MM.1S (cell line): ENCODE data around the gene OSER1.

ENCODE experiments used
- DNase-seq: peaks from one replicate; pipeline ENCODE4 v3.0.0-alpha.2; 2015
- H2AFZ ChIP-seq: fragments of 300-600 bp; sonication (generic); 2 replicates; pipeline ENCODE4 v1.6.0; 2016; ENCODE audit warnings: antibody characterized with exemption, low read length
- H3F3A ChIP-seq: fragments of 300-600 bp; sonication (generic); 2 replicates; pipeline ENCODE4 v1.6.1; 2016; ENCODE audit warnings: mild to moderate bottlenecking, antibody characterized with exemption, low read length, moderate library complexity, mixed read lengths; ENCODE audit not compliant: insufficient read depth
- H3K27ac ChIP-seq: fragments of 300-600 bp; sonication (generic); 2 replicates; pipeline ENCODE4 v1.5.1; 2016; ENCODE audit warnings: mild to moderate bottlenecking, low read length
- H3K27me3 ChIP-seq: fragments of 300-600 bp; sonication (generic); replicated peaks from 2 replicates; pipeline ENCODE4 v1.6.0; 2016; ENCODE audit warnings: low read length; ENCODE audit not compliant: insufficient read depth
- H3K36me3 ChIP-seq: fragments of 300-600 bp; sonication (generic); replicated peaks from 2 replicates; pipeline ENCODE4 v1.6.1; 2016; ENCODE audit warnings: mild to moderate bottlenecking, low read length, mixed read lengths; ENCODE audit not compliant: insufficient read depth
- H3K4me1 ChIP-seq: fragments of 300-600 bp; sonication (generic); 2 replicates; pipeline ENCODE4 v1.6.1; 2016; ENCODE audit warnings: low read length, mixed read lengths
- H3K4me2 ChIP-seq: fragments of 300-600 bp; sonication (generic); 2 replicates; pipeline ENCODE4 v1.6.0; 2016; ENCODE audit warnings: low read depth, low read length
- H3K4me3 ChIP-seq: fragments of 300-600 bp; sonication (generic); 2 replicates; pipeline ENCODE4 v1.5.1; 2016; ENCODE audit warnings: low read length, mixed read lengths
- H3K79me2 ChIP-seq: fragments of 300-600 bp; sonication (generic); 2 replicates; pipeline ENCODE4 v1.6.1; 2016; ENCODE audit warnings: mixed run types, low read length, mixed read lengths
- H3K9ac ChIP-seq: fragments of 300-600 bp; sonication (generic); 2 replicates; pipeline ENCODE4 v1.6.1; 2016; ENCODE audit warnings: low read length, mixed read lengths
- H3K9me2 ChIP-seq: fragments of 300-600 bp; sonication (generic); replicated peaks from 2 replicates; pipeline ENCODE4 v1.6.1; 2016; ENCODE audit warnings: mild to moderate bottlenecking, low read length, mixed read lengths; ENCODE audit not compliant: insufficient read depth
- H3K9me3 ChIP-seq: fragments of 300-600 bp; sonication (generic); replicated peaks from 2 replicates; pipeline ENCODE4 v1.6.1; 2016; ENCODE audit warnings: mild to moderate bottlenecking, low read length, mixed read lengths; ENCODE audit not compliant: insufficient read depth
- H4K20me1 ChIP-seq: fragments of 300-600 bp; sonication (generic); 2 replicates; pipeline ENCODE4 v1.6.1; 2016; ENCODE audit warnings: mild to moderate bottlenecking, low read length, moderate library complexity, mixed read lengths; ENCODE audit not compliant: insufficient read depth
- CTCF ChIP-seq: fragments of 300-600 bp; sonication (generic); IDR thresholded peaks from 2 replicates; pipeline ENCODE4 v1.5.1; 2016; ENCODE audit warnings: antibody characterized with exemption, low read length, mixed read lengths
- EZH2 ChIP-seq: fragments of 300-600 bp; sonication (generic); optimal IDR thresholded peaks from 2 replicates; pipeline ENCODE3; 2017; ENCODE audit warnings: low read depth, mild to moderate bottlenecking, antibody characterized with exemption, low read length, mixed read lengths
- EZH2phosphoT487 ChIP-seq: fragments of 300-600 bp; sonication (generic); IDR thresholded peaks from 2 replicates; pipeline ENCODE4 v1.6.1; 2018; ENCODE audit warnings: antibody characterized with exemption, low read length

OSER1 gene

GRCh38 chr20:44208770-44209169, 1.8 kb downstream of the OSER1 start:
- Histone ChIP-seq H3K27ac (no peak overlapping the region), H3K4me2 (peak overlapping the region; percentile 86), H3K27me3 (no peaks in the 10 kb centered on the region), H3K9me2 (no peaks in the 10 kb centered on the region), H3K36me3 (0 out of 2 replicates have a peak, but pooled peaks cover 2% of the 10 kb centered on the region), H3F3A (peaks cover 12% of the 10 kb centered on the region), H3K4me1 (peaks cover 14% of the 10 kb centered on the region; the same call in 1 of the 2 replicates), H2AFZ (no peak overlapping the region), H3K79me2 (peaks cover 72% of the 10 kb centered on the region), H3K4me3 (peak overlapping the region; percentile 95), H3K9me3 (no peaks in the 10 kb centered on the region), H3K9ac (peak overlapping the region; percentile 96; the same call in 1 of the 2 replicates), H4K20me1 (peaks cover 16% of the 10 kb centered on the region)
- no peak for DNase-seq
- TF ChIP-seq EZH2phosphoT487 (no peak), CTCF (no peak), EZH2 (no peak)

- H3K9me2 ChIP-seq: no peaks in the 10 kb centered on the region
- H3K9ac ChIP-seq: no peak overlapping the region
- no peaks in the 10 kb centered on the region for H3K9me3 ChIP-seq
- H3F3A ChIP-seq: peaks cover 12% of the 10 kb centered on the region
- H3K27ac ChIP-seq: no peak overlapping the region
- H4K20me1 ChIP-seq: peaks cover 16% of the 10 kb centered on the region
- peak overlapping the region; percentile 86 for H3K4me2 ChIP-seq
- no peak for DNase-seq
- peaks cover 14% of the 10 kb centered on the region; the same call in 1 of the 2 replicates for H3K4me1 ChIP-seq
- TF ChIP-seq EZH2 (no peak), EZH2phosphoT487 (no peak), CTCF (no peak)
- H3K4me3 ChIP-seq: no peak overlapping the region
- no peak overlapping the region for H2AFZ ChIP-seq
- H3K79me2 ChIP-seq: peaks cover 78% of the 10 kb centered on the region
- H3K36me3 ChIP-seq: 0 out of 2 replicates have a peak, but pooled peaks cover 2% of the 10 kb centered on the region
- no peaks in the 10 kb centered on the region for H3K27me3 ChIP-seq
Observed at GRCh38 chr20:44208165-44208564, 2.4 kb downstream of the OSER1 start.

- no peaks in the 10 kb centered on the region for H3K9me2 ChIP-seq
- TF ChIP-seq EZH2: no peak
- TF ChIP-seq EZH2phosphoT487: no peak
- TF ChIP-seq CTCF: no peak
- H3K27ac ChIP-seq: no peak overlapping the region
- DNase-seq: no peak
- no peak overlapping the region for H3K4me3 ChIP-seq
- H3K9ac ChIP-seq: no peak overlapping the region
- no peak overlapping the region for H2AFZ ChIP-seq
- peaks cover 14% of the 10 kb centered on the region; the same call in 1 of the 2 replicates for H3K4me1 ChIP-seq
- peaks cover 16% of the 10 kb centered on the region for H4K20me1 ChIP-seq
- H3F3A ChIP-seq: peaks cover 12% of the 10 kb centered on the region
- no peaks in the 10 kb centered on the region for H3K9me3 ChIP-seq
- H3K4me2 ChIP-seq: no peak overlapping the region
- H3K79me2 ChIP-seq: peaks cover 87% of the 10 kb centered on the region
- H3K36me3 ChIP-seq: 0 out of 2 replicates have a peak, but pooled peaks cover 2% of the 10 kb centered on the region
- no peaks in the 10 kb centered on the region for H3K27me3 ChIP-seq
Observed at GRCh38 chr20:44207126-44207723, 3.3 kb downstream of the OSER1 start.
